Bladder microvascular endothelial cell (primary cell): ENCODE results near the gene ABCB9. TPM values are rescaled to one million over a fixed set of nuclear protein-coding genes. Genes with fewer than 3 reads are reported as not detected.

Experiments used
- total RNA-seq: library from RNA; depleted of rRNA; stranded (reverse); fragments of >200 nt; gene quantifications from 2 replicates; pipeline ENCODE4 v1.2.3, GENCODE V29; 2014

Gene ABCB9
- 9.1 and 12.8 TPM in 2 replicates for total RNA-seq

GRCh38 chr12:122965851-122966742 is at the start of gene ABCB9:
TSS of gene ABCB9 (minus strand) at chr12:122966463. CDS start at chr12:122960235, 6,228 bp downstream.

GRCh38 chr12:122980183-122981035 is 14.1 kb upstream of the ABCB9 start, which contains the start of gene ARL6IP4:
TSS of gene ARL6IP4 (plus strand) at chr12:122980681. CDS start at chr12:122981140, 459 bp downstream.

GRCh38 chr12:122974892-122975789 is 8.9 kb upstream of the ABCB9 start, which contains the start of gene OGFOD2:
TSS of gene OGFOD2 (plus strand) at chr12:122975244. CDS start at chr12:122975252, 8 bp downstream.

GRCh38 chr12:122895704-122896636 is 70.3 kb downstream of the ABCB9 start, which contains the start of gene VPS37B:
TSS of gene VPS37B (minus strand) at chr12:122896124. CDS start at chr12:122896062, 62 bp downstream.

Other genes with a start within 250 kb of the ABCB9 start
- gene HCAR3, start 249.7 kb downstream of the ABCB9 start, total RNA-seq, result not detected in 2 replicates
- gene HCAR1, start 235.6 kb downstream of the ABCB9 start, total RNA-seq, result under 0.01 TPM in 1 of 2 replicates, not detected in the other
- 20.9 and 33.1 TPM in 2 replicates for gene DENR, start 213.6 kb downstream of the ABCB9 start, total RNA-seq
- gene CCDC62, start 191.9 kb downstream of the ABCB9 start, total RNA-seq, result 0.31 and 0.32 TPM in 2 replicates
- 140 and 161 TPM in 2 replicates for gene HIP1R, start 131.0 kb downstream of the ABCB9 start, total RNA-seq
- gene VPS37B, start 70.3 kb downstream of the ABCB9 start, total RNA-seq, result 12.1 and 20.4 TPM in 2 replicates
- gene OGFOD2, start 8.8 kb upstream of the ABCB9 start, total RNA-seq, result 7.9 and 11.8 TPM in 2 replicates
- 210 and 234 TPM in 2 replicates for gene ARL6IP4, start 14.2 kb upstream of the ABCB9 start, total RNA-seq
- 7.6 and 20.2 TPM in 2 replicates for gene PITPNM2, start 184.6 kb upstream of the ABCB9 start, total RNA-seq